B cell (primary cell): ENCODE measurements around the gene NCMAP. TPM values are rescaled to one million over a fixed set of nuclear protein-coding genes. Genes with fewer than 3 reads are reported as not detected.

Source experiments
- ATAC-seq: fragments of 200-7000 bp; cut with Tn5 transposase; one replicate; pipeline ENCODE4 v1.10.0; 2021; ENCODE audit warnings: low read depth, mild to moderate bottlenecking, moderate number of reproducible peaks, moderate library complexity
- CTCF ChIA-PET: fragments of 350-600 bp; sonication (Branson Sonifier 250); formaldehyde crosslinking; loops from one replicate; lab custom pipeline; 2021; ENCODE audit warnings: antibody characterized with exemption, inconsistent platforms; lab: Charles Lee
- POLR2A ChIA-PET: fragments of 350-600 bp; sonication (Branson Sonifier 250); formaldehyde crosslinking; loops from one replicate; lab custom pipeline; 2021; ENCODE audit warnings: antibody characterized with exemption; lab: Charles Lee
- DNase-seq: peaks from one replicate; pipeline ENCODE4 v3.0.0; 2013
- H2AFZ ChIP-seq: 2 replicates; pipeline ENCODE4 v1.6.1; 2012; ENCODE audit warnings: mild to moderate bottlenecking, low read depth, low read length; ENCODE audit not compliant: insufficient read depth, poor library complexity, severe bottlenecking
- H3K27ac ChIP-seq, 2 donors: 1 replicate in 1 of 2; 2 replicates in 1 of 2; pipeline ENCODE4 v1.5.1; 2012 to 2013; ENCODE audit warnings: low read length in 2 of 2, mild to moderate bottlenecking in 2 of 2, moderate library complexity in 1 of 2
- H3K27me3 ChIP-seq, 4 experiments: fragments of 200-600 bp in 1 of 4; sonication (generic) in 1 of 4; replicated peaks in 1 of 4; 1 replicate in 2 of 4; 2 replicates in 2 of 4; pipeline versions ENCODE4 v1.6.1 to v1.7.0; 2013 to 2016; ENCODE audit warnings: low read length in 3 of 4, mild to moderate bottlenecking in 2 of 4, mixed read lengths in 1 of 4, moderate library complexity in 1 of 4; ENCODE audit not compliant: insufficient read depth in 4 of 4, control insufficient read depth in 3 of 4; ENCODE audit errors: control extremely low read depth in 1 of 4
- H3K36me3 ChIP-seq, 2 experiments: replicated peaks in 1 of 2; 1 replicate in 1 of 2; 2 replicates in 1 of 2; pipeline versions ENCODE4 v1.6.1 to v1.7.1; 2013; ENCODE audit warnings: low read length in 1 of 2; ENCODE audit not compliant: insufficient read depth in 2 of 2, control insufficient read depth in 1 of 2; ENCODE audit errors: control extremely low read depth in 1 of 2, extremely low read depth in 1 of 2
- H3K4me1 ChIP-seq, 2 donors: fragments of 200-600 bp in 1 of 2; sonication (generic) in 1 of 2; 1 replicate in 1 of 2; 2 replicates in 1 of 2; pipeline versions ENCODE4 v1.5.1 to v1.6.1; 2013 to 2017; ENCODE audit warnings: low read length in 2 of 2; ENCODE audit not compliant: control insufficient read depth in 2 of 2, insufficient read depth in 2 of 2
- H3K4me2 ChIP-seq: replicated peaks from 2 replicates; pipeline ENCODE3; 2012; ENCODE audit warnings: mild to moderate bottlenecking, low read depth, low read length; ENCODE audit not compliant: poor library complexity, severe bottlenecking
- H3K4me3 ChIP-seq, 5 experiments: fragments of 200-600 bp in 1 of 5; sonication (generic) in 1 of 5; 1 replicate in 3 of 5; 2 replicates in 2 of 5; pipeline versions ENCODE4 v1.5.1 to v1.7.0; 2011 to 2016; ENCODE audit warnings: low read length in 4 of 5, mild to moderate bottlenecking in 4 of 5, low read depth in 2 of 5, control low read depth in 1 of 5, moderate library complexity in 1 of 5; ENCODE audit not compliant: insufficient read depth in 1 of 5; ENCODE audit errors: control extremely low read depth in 1 of 5, extremely low read depth in 1 of 5
- H3K79me2 ChIP-seq: fragments of 200-600 bp; sonication (generic); one replicate; pipeline ENCODE4 v1.6.0; 2016; ENCODE audit warnings: low read length; ENCODE audit not compliant: control insufficient read depth, insufficient read depth
- H3K9ac ChIP-seq: fragments of 200-600 bp; sonication (generic); 2 replicates; pipeline ENCODE4 v1.6.1; 2017; ENCODE audit warnings: mild to moderate bottlenecking, low read length, moderate library complexity
- H3K9me3 ChIP-seq, 3 donors: one replicate each; pipeline versions ENCODE4 v1.6.1 to v1.7.1; 2013; ENCODE audit warnings: low read length in 2 of 3; ENCODE audit not compliant: control insufficient read depth in 2 of 3, insufficient read depth in 1 of 3; ENCODE audit errors: control extremely low read depth in 1 of 3
- H4K20me1 ChIP-seq: 2 replicates; pipeline ENCODE4 v1.6.0; 2012; ENCODE audit warnings: mild to moderate bottlenecking, low read length; ENCODE audit not compliant: insufficient read depth, control insufficient read depth, poor library complexity, severe bottlenecking
- H3K27ac Mint-ChIP-seq: one replicate; pipeline ENCODE4 v1.8.0; 2021; ENCODE audit warnings: mixed read lengths
- H3K27me3 Mint-ChIP-seq: one replicate; pipeline ENCODE4 v1.8.0; 2021; ENCODE audit warnings: mixed read lengths
- H3K4me1 Mint-ChIP-seq: one replicate; pipeline ENCODE4 v1.8.0; 2021; ENCODE audit warnings: mixed read lengths
- H3K4me3 Mint-ChIP-seq: one replicate; pipeline ENCODE4 v1.8.0; 2021; ENCODE audit warnings: mixed read lengths
- H3K9me3 Mint-ChIP-seq: one replicate; pipeline ENCODE4 v1.8.0; 2022; ENCODE audit warnings: mixed read lengths; ENCODE audit not compliant: insufficient read depth
- CTCF ChIP-seq: fragments of 200-600 bp; IDR thresholded peaks from one replicate; pipeline ENCODE4 v1.8.0; 2022; ENCODE audit warnings: antibody characterized with exemption, mild to moderate bottlenecking
- EZH2 ChIP-seq: IDR thresholded peaks from 2 replicates; pipeline ENCODE4 v1.6.1; 2012; ENCODE audit warnings: borderline replicate concordance, low read depth, mild to moderate bottlenecking, moderate library complexity, low read length; ENCODE audit not compliant: insufficient read depth, poor library complexity, severe bottlenecking
- WGBS: methylation state at CpG from one replicate; pipeline ENCODE4 v1.1.5; 2013; ENCODE audit warnings: missing lambda C conversion rate; ENCODE audit not compliant: insufficient coverage; 5-methylcytosine and 5-hydroxymethylcytosine counted together
- intact Hi-C: fragments of 100-400 bp; cut with micrococcal nuclease; formaldehyde crosslinking; loops from one replicate; pipeline ENCODE4 v1.10.0; 2022
- polyA plus RNA-seq: library from polyadenylated mRNA; depleted of rRNA; stranded (reverse); fragments of >200 nt; gene quantifications from 2 replicates; pipeline ENCODE4 v1.2.3, GENCODE V29; 2012
- total RNA-seq, 2 donors: library from RNA; stranded (reverse); fragments of 120-200 nt in 1 of 2; gene quantifications; 1 replicate in 1 of 2; 2 replicates in 1 of 2; pipeline versions ENCODE4 v1.2.3 to v1.2.4, GENCODE V29; 2013 to 2022

Gene NCMAP
- total and polyA plus RNA-seq, 2 donors (not counting 1 experiment from before 2014, with no cell fraction given), result not detected

- no peak overlapping the region for H3K4me3 ChIP-seq
- H3K79me2 ChIP-seq, result no peaks in the 10 kb centered on the region
- H3K9ac ChIP-seq, result no peak overlapping the region
- intact Hi-C loops, result no loop called here
- no peaks in the 10 kb centered on the region for H3K9me3 ChIP-seq
- 83% methylated on average over 2 of the region's 3 CpGs for WGBS
- ChIA-PET POLR2A (no interaction called here), CTCF (no interaction called here)
- ATAC-seq (no peak), DNase-seq (no peak)
- peaks cover 0 to 7% (median 0%) of the 10 kb centered on the region in 4 experiments for H3K27me3 ChIP-seq
- no peak overlapping the region for H3K4me3 Mint-ChIP-seq
- no peaks in the 10 kb centered on the region for H3K4me1 Mint-ChIP-seq
- TF ChIP-seq EZH2 (no peak), CTCF (no peak)
- no peak overlapping the region for H3K27ac ChIP-seq
- H3K4me2 ChIP-seq, result no peak overlapping the region
- no peaks in the 10 kb centered on the region for H3K9me3 Mint-ChIP-seq
- H3K4me1 ChIP-seq, result no peaks in the 10 kb centered on the region
- H2AFZ ChIP-seq, result no peak overlapping the region
- no peak overlapping the region for H3K27ac Mint-ChIP-seq
- no peaks in the 10 kb centered on the region for H3K36me3 ChIP-seq
- no peaks in the 10 kb centered on the region for H4K20me1 ChIP-seq
- peaks cover 17% of the 10 kb centered on the region for H3K27me3 Mint-ChIP-seq
These were observed 38.4 kb downstream of the NCMAP start for GRCh38 chr1:24594328-24594598.

DNA sequence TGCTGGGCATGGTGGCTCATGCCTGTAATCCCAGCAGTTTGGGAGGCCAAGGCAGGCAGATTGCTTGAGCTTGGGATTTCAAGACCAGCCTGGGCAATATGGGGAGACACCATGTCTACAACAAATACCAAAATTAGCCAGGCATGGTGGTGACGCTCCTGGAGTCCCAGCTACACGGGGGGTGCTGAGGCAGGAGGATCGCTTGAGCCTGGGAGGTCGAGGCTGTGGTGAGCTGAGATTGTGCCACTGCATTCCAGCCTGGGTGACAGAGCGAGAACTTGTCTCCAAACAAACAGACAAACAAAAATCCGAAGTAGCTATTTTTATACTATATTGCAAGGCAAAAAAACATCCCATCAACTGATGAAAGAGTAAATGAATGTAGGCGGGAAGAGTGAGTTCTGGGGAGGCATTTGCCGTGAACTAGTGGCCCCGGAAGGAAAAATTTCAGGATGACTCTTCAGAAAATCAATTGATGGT, 40.6 kb downstream of the NCMAP start:
- Mint-ChIP-seq H3K4me1 (no peaks in the 10 kb centered on the region), H3K27me3 (peaks cover 17% of the 10 kb centered on the region), H3K4me3 (no peak overlapping the region), H3K9me3 (no peaks in the 10 kb centered on the region), H3K27ac (no peak overlapping the region)
- Histone ChIP-seq H3K79me2 (no peaks in the 10 kb centered on the region), H3K4me3 (no peak overlapping the region), H3K9me3 (peaks cover 0 to 1% (median 0%) of the 10 kb centered on the region in 3 donors), H3K4me1 (no peaks in the 10 kb centered on the region), H3K27me3 (peaks cover 0 to 4% (median 0%) of the 10 kb centered on the region in 4 experiments), H3K27ac (no peak overlapping the region), H4K20me1 (no peaks in the 10 kb centered on the region), H2AFZ (no peak overlapping the region), H3K4me2 (no peak overlapping the region), H3K9ac (no peak overlapping the region), H3K36me3 (no peaks in the 10 kb centered on the region)
- TF ChIP-seq CTCF (no peak), EZH2 (no peak)
- ChIA-PET CTCF (interaction anchor here (1.3 kb wide), 1 partner anchor 9 kb away, joined by 8 read pairs; no protein-coding TSS in a partner anchor), POLR2A (interaction anchor here (0.6 kb wide), 1 partner anchor 92 kb away, joined by 7 read pairs; no protein-coding TSS in a partner anchor)
- DNase-seq, result no peak
- ATAC-seq, result no peak
- intact Hi-C loops, result no loop called here
- 90% methylated on average over 4 of the region's 9 CpGs for WGBS
